ENCODE data around the gene SLIT2. TPM values are rescaled to one million over a fixed set of nuclear protein-coding genes. Genes with fewer than 3 reads are reported as not detected.

Gene SLIT2
- total RNA-seq, 4 donors from 2014 or later: 82.3 to 101 (median 92.0) TPM

GRCh38 chr4:20219521-20219920 lies 32.2 kb upstream of the SLIT2 start:
- intact Hi-C loops (cut with DNase I): no loop called here
- H3K4me1 ChIP-seq: no peaks in the 10 kb centered on the region
- TF ChIP-seq EP300 (IDR thresholded peaks at IDR 0.05) (no peak), POLR2A (IDR thresholded peaks at IDR 0.05; ENCODE audit: low read depth) (no peak), POLR2AphosphoS5 (IDR thresholded peaks at IDR 0.05) (no peak)
- TF ChIP-seq, protein P1, sequence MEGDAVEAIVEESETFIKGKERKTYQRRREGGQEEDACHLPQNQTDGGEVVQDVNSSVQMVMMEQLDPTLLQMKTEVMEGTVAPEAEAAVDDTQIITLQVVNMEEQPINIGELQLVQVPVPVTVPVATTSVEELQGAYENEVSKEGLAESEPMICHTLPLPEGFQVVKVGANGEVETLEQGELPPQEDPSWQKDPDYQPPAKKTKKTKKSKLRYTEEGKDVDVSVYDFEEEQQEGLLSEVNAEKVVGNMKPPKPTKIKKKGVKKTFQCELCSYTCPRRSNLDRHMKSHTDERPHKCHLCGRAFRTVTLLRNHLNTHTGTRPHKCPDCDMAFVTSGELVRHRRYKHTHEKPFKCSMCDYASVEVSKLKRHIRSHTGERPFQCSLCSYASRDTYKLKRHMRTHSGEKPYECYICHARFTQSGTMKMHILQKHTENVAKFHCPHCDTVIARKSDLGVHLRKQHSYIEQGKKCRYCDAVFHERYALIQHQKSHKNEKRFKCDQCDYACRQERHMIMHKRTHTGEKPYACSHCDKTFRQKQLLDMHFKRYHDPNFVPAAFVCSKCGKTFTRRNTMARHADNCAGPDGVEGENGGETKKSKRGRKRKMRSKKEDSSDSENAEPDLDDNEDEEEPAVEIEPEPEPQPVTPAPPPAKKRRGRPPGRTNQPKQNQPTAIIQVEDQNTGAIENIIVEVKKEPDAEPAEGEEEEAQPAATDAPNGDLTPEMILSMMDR (IDR thresholded peaks at IDR 0.05): no peak
- peaks cover 0 to 3% (median 0%) of the 10 kb centered on the region in 4 donors for H3K9me3 ChIP-seq
- H3K36me3 ChIP-seq: no peaks in the 10 kb centered on the region
- no peak for DNase-seq (ENCODE audit: extremely low spot score)
- no peaks in the 10 kb centered on the region for H3K27me3 ChIP-seq
- no peak overlapping the region for H3K4me3 ChIP-seq
- no peak overlapping the region for H3K27ac ChIP-seq (replicated peaks in 1 of 4)

DNA sequence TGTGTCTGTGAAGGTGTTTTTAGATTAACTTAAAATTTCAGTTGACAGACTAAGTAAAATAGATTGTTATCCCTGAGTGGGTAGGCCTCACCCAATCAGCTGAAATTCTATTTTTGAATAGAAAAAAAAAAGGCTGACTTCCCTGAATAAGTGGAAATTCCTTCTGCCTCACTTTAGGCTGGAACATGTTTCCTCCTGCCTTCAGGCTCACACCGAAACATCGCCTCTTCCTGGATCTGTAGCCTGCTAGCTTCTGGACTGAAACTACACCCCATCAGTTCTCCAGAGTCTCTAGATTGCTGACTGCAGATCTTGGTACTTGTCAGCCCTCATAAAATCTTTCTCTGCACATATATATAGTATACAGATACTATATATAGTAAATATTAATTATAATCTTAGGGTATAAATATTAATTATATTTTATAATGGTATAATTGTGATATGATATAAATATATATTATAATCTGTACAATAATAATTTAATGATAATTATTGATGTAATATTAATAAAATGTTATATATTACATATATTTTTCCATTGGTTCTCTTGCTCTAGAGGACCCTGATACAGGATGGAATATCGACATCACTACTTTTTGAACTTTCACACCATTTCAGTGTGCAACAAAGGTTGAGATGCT lies 13.7 kb upstream of the SLIT2 start:
- no peak for DNase-seq (ENCODE audit: extremely low spot score)
- no peaks in the 10 kb centered on the region for H3K27me3 ChIP-seq
- no peaks in the 10 kb centered on the region for H3K9me3 ChIP-seq
- no peaks in the 10 kb centered on the region for H3K4me1 ChIP-seq
- WGBS: 85% methylated on average over 3 of the region's 3 CpGs
- H3K4me3 ChIP-seq: no peak overlapping the region
- TF ChIP-seq, protein P1 (IDR thresholded peaks at IDR 0.05): no peak
- TF ChIP-seq EP300 (IDR thresholded peaks at IDR 0.05): no peak
- no peak for TF ChIP-seq POLR2A (IDR thresholded peaks at IDR 0.05; ENCODE audit: low read depth)
- no peak for TF ChIP-seq POLR2AphosphoS5 (IDR thresholded peaks at IDR 0.05)
- no peak overlapping the region for H3K27ac ChIP-seq (replicated peaks in 1 of 4)
- no peaks in the 10 kb centered on the region for H3K36me3 ChIP-seq
- intact Hi-C loops (cut with DNase I): no loop called here

- Histone ChIP-seq H3K36me3 (no peaks in the 10 kb centered on the region), H3K27ac (replicated peaks in 1 of 4) (no peak overlapping the region), H3K27me3 (peaks cover 0 to 5% (median 0%) of the 10 kb centered on the region in 4 donors), H3K9me3 (no peaks in the 10 kb centered on the region), H3K4me3 (no peak overlapping the region), H3K4me1 (peaks cover 18 to 34% (median 24%) of the 10 kb centered on the region in 4 donors)
- no peak for DNase-seq (ENCODE audit: extremely low spot score)
- intact Hi-C loops (cut with DNase I): loop anchor here (2.0 to 10.0 kb wide), 4 partner anchors 673 to 1553 kb away; no protein-coding TSS in a partner anchor
- 9% methylated on average over 3 of the region's 3 CpGs for WGBS
- TF ChIP-seq POLR2A (IDR thresholded peaks at IDR 0.05; ENCODE audit: low read depth): no peak
- TF ChIP-seq, protein P1 (IDR thresholded peaks at IDR 0.05): peak; percentile 61 to 75 (median 69)
Observed at GRCh38 chr4:20248155-20248558, 3.5 kb upstream of the SLIT2 start.

DNA sequence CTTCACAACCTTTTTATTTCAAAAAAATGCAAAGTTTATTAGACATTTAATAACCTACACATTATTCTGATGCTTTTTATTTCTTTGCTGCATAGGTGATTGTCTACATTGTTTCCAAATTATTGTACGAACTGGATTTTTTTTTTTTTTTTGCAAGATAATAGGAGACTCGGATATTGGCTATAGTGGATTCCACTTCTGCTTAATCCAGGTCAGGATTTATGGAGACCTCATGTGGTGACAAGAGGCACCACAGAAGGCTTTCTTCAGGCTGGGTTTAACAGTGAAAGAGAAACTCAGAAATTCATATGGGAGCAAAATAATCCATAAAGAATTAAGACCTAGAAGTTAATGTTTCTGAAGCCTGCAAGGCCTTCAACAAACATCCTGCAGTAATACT lies 2.4 kb upstream of the SLIT2 start:
- Histone ChIP-seq H3K27ac (replicated peaks in 1 of 4) (no peak overlapping the region), H3K27me3 (peaks cover 0 to 7% (median 3%) of the 10 kb centered on the region in 4 donors), H3K9me3 (no peaks in the 10 kb centered on the region), H3K36me3 (no peaks in the 10 kb centered on the region), H3K4me3 (no peak overlapping the region), H3K4me1 (peaks cover 21 to 42% (median 28%) of the 10 kb centered on the region in 4 donors)
- no peak for DNase-seq (ENCODE audit: extremely low spot score)
- WGBS: 43% methylated on average over 2 of the region's 2 CpGs
- intact Hi-C loops (cut with DNase I): loop anchor here (2.0 to 10.0 kb wide), 4 partner anchors 675 to 1555 kb away; no protein-coding TSS in a partner anchor
- TF ChIP-seq POLR2AphosphoS5 (IDR thresholded peaks at IDR 0.05): no peak
- TF ChIP-seq EP300 (IDR thresholded peaks at IDR 0.05): no peak
- no peak for TF ChIP-seq POLR2A (IDR thresholded peaks at IDR 0.05; ENCODE audit: low read depth)
- TF ChIP-seq, protein P1 (IDR thresholded peaks at IDR 0.05): peak; percentile 33 to 56 (median 33)

All from esophagus muscularis mucosa (tissue), 4 donors.